Measurements from ENCODE around the gene EIF1. TPM values are rescaled to one million over a fixed set of nuclear protein-coding genes. Genes with fewer than 3 reads are reported as not detected.

Gene EIF1
- total RNA-seq, 1 donor from 2014 or later, result 990 TPM

DNA sequence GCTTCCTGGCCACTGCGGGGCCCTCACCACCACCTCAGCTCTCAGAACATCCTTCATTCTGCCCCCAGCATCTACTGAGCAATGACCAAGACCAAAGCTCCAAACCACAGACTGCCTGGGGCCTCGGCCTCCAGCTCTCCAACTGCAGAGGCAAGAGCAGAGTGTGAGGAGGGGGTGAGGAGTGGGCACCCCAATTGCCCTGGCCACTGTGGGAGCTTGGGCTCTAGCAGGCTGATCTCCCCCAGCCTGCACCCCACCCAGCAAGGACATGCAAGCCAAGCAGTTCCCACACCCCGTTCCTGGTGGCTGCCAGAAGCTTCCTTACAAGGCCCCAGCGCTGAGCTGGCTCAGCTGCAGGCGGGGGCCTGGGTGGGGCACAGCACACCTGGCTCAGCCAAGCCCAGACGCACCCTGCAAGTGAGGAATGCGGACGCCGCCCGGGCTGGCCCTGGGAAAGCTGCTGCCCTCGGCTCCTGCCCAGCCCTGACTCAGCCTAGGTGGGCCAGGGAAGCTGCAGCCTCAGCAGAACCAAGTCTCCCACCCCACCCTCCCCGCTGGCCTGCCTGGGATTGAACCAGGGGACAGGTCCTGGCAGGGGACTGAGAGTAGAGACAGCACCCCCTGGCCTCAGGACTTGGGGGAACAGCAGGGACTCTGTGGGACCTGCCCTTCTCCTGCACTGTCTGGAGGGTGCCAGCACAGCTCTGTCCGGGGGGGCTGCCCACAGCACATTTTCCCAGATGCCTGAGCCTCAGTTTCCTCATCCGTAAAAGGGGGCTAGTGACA lies 34.6 kb upstream of the EIF1 start:
- Mint-ChIP-seq H3K27me3 (ENCODE audit: low read depth) (no peaks in the 10 kb centered on the region), H3K27ac (ENCODE audit: unreplicated experiment) (no peak overlapping the region), H3K4me3 (ENCODE audit: unreplicated experiment) (no peak overlapping the region), H3K36me3 (ENCODE audit: low read depth) (no peaks in the 10 kb centered on the region), H3K4me1 (ENCODE audit: low read depth) (peaks cover 16% of the 10 kb centered on the region), H3K9me3 (ENCODE audit: low read depth) (no peaks in the 10 kb centered on the region)
- DNase-seq (ENCODE audit: low spot score), result no peak
- TF ChIP-seq, protein P1, sequence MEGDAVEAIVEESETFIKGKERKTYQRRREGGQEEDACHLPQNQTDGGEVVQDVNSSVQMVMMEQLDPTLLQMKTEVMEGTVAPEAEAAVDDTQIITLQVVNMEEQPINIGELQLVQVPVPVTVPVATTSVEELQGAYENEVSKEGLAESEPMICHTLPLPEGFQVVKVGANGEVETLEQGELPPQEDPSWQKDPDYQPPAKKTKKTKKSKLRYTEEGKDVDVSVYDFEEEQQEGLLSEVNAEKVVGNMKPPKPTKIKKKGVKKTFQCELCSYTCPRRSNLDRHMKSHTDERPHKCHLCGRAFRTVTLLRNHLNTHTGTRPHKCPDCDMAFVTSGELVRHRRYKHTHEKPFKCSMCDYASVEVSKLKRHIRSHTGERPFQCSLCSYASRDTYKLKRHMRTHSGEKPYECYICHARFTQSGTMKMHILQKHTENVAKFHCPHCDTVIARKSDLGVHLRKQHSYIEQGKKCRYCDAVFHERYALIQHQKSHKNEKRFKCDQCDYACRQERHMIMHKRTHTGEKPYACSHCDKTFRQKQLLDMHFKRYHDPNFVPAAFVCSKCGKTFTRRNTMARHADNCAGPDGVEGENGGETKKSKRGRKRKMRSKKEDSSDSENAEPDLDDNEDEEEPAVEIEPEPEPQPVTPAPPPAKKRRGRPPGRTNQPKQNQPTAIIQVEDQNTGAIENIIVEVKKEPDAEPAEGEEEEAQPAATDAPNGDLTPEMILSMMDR (IDR thresholded peaks at IDR 0.05), result no peak

GRCh38 chr17:41654678-41655607 lies 33.7 kb upstream of the EIF1 start:
- Mint-ChIP-seq H3K9me3 (ENCODE audit: low read depth) (no peaks in the 10 kb centered on the region), H3K4me1 (ENCODE audit: low read depth) (peaks cover 16% of the 10 kb centered on the region), H3K36me3 (ENCODE audit: low read depth) (no peaks in the 10 kb centered on the region), H3K27me3 (ENCODE audit: low read depth) (no peaks in the 10 kb centered on the region), H3K4me3 (ENCODE audit: unreplicated experiment) (no peak overlapping the region), H3K27ac (ENCODE audit: unreplicated experiment) (no peak overlapping the region)
- no peak for DNase-seq (ENCODE audit: low spot score)
- TF ChIP-seq, protein P1 (IDR thresholded peaks at IDR 0.05), result no peak

GRCh38 chr17:41655611-41656111 lies 33.0 kb upstream of the EIF1 start:
- Mint-ChIP-seq H3K4me3 (ENCODE audit: unreplicated experiment) (no peak overlapping the region), H3K27me3 (ENCODE audit: low read depth) (no peaks in the 10 kb centered on the region), H3K4me1 (ENCODE audit: low read depth) (peaks cover 16% of the 10 kb centered on the region), H3K27ac (ENCODE audit: unreplicated experiment) (no peak overlapping the region), H3K36me3 (ENCODE audit: low read depth) (no peaks in the 10 kb centered on the region), H3K9me3 (ENCODE audit: low read depth) (no peaks in the 10 kb centered on the region)
- TF ChIP-seq, protein P1 (IDR thresholded peaks at IDR 0.05), result no peak
- DNase-seq (ENCODE audit: low spot score), result no peak

DNA sequence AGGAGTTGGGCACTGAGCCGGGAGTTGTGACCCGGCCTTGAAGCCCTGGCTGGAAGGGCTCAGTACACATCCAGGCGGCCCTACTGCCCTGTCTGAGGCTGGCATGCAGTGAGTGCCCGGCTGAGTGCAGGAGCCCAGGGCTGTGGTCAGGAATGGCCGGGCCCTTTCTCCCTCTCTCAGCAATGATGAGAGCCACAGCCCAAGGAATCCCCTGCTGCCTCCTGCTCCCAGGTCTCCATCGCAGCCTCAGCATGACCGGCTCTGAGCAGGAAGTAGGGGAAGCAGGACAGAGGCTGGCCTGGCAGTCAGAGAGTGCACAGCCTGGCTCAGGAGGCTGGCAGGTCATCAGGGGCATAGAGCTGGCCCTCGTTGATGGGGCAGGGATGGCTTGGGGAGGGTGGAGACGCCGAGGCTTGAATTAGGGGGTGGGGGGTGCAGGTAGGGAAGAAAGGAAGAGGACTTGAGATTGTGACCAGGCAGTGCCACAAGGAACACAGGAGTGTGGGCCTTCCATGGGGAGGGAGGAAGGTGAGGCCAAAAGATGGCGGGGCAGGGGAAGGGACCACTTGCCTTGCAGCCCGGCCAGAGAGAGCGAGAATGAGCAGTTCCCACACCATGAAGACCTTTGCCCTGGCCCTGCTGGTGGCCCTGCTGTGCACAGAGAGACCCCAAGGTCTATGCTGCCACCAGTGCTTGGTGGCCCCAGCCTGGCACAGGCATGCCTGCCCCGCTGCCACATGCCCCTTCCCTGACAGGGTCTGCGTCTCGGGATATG lies 32.2 kb upstream of the EIF1 start:
- no peak for DNase-seq (ENCODE audit: low spot score)
- H3K36me3 Mint-ChIP-seq (ENCODE audit: low read depth), result no peaks in the 10 kb centered on the region
- TF ChIP-seq, protein P1 (IDR thresholded peaks at IDR 0.05), result no peak
- no peak overlapping the region for H3K4me3 Mint-ChIP-seq (ENCODE audit: unreplicated experiment)
- peaks cover 16% of the 10 kb centered on the region for H3K4me1 Mint-ChIP-seq (ENCODE audit: low read depth)
- H3K27ac Mint-ChIP-seq (ENCODE audit: unreplicated experiment), result no peak overlapping the region
- H3K27me3 Mint-ChIP-seq (ENCODE audit: low read depth), result no peaks in the 10 kb centered on the region
- no peaks in the 10 kb centered on the region for H3K9me3 Mint-ChIP-seq (ENCODE audit: low read depth)
